GM12801 (cell line): ENCODE results near the gene C5.

Experiments used
- CTCF ChIP-seq: IDR thresholded peaks from one replicate; pipeline ENCODE4 v1.5.1; 2011; ENCODE audit warnings: control low read depth; ENCODE audit not compliant: insufficient read length; ENCODE audit errors: extremely low read depth

C5 gene

GRCh38 chr9:120927269-120928014 lies 122.6 kb downstream of the C5 start:
- no peak for TF ChIP-seq CTCF

GRCh38 chr9:120926397-120926928 lies 123.6 kb downstream of the C5 start, which contains the start of gene TRAF1:
TSS of gene TRAF1 (minus strand) at chr9:120926796. CDS start at chr9:120926075, 721 bp downstream.
- no peak for TF ChIP-seq CTCF

- TF ChIP-seq CTCF = no peak
These were observed 124.3 kb downstream of the C5 start for GRCh38 chr9:120925535-120926396.

- no peak for TF ChIP-seq CTCF
These were observed 125.2 kb downstream of the C5 start for GRCh38 chr9:120924698-120925534.

GRCh38 chr9:120923620-120924328 lies 126.3 kb downstream of the C5 start:
- TF ChIP-seq CTCF = no peak

GRCh38 chr9:120922404-120923195 lies 127.5 kb downstream of the C5 start:
- TF ChIP-seq CTCF = no peak
